NT2/D1 (cell line): Measurements from ENCODE around the gene LSMEM2.

Experiments
- YY1 ChIP-seq: IDR thresholded peaks from 2 replicates; pipeline ENCODE4 v1.6.1; 2011; ENCODE audit not compliant: insufficient read length, insufficient read depth
- ZNF274 ChIP-seq: IDR thresholded peaks from 2 replicates; pipeline ENCODE4 v1.6.1; 2011; ENCODE audit warnings: mild to moderate bottlenecking, low read depth, low read length

DNA sequence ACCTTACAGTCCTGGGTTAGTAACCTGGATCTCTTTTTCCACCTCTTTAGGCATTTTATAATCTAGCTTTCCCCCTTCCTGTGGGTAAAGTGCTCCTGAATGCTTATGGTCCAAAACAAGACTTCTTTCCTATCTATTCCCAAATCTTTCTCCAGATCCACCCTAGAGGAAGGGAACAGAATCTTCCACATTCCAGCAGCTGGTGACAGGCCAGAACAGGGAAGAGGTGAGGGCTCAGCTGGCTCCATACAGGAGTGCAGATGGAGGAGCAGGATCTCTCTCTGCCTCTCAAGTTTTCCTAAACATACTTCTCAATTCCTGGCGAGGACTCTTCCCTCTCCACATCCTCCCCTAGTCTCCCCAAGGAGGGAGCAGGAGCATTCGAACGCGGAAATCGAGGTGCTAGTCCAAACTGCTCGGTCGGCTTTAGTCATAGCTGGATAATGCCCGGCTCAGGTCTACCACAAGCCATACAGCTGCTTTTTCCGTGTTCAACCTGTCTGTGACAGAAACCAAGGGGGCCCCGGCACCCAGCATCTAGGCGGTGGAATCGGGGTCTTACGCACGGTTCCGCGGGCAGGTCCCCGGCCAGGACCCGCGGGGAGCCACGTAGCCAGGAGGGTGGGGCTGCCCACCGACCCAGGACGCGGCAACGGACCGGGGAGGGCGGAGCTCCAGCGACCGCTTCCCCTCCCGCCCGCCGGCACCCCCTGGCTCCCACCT is 57.7 kb downstream of the LSMEM2 start:
- TF ChIP-seq YY1 (no peak), ZNF274 (no peak)
